ENCODE data around the gene GRXCR2. TPM values are rescaled to one million over a fixed set of nuclear protein-coding genes. Genes with fewer than 3 reads are reported as not detected.

GRXCR2 gene
- total and polyA plus RNA-seq, 10 donors: not detected

- WGBS, 5 donors: 84 to 92% (median 87%) methylated on average over 6 of the region's 6 CpGs
- Histone ChIP-seq H3K36me3 (no peaks in the 10 kb centered on the region), H3K4me3 (no peak overlapping the region), H3K27ac (no peak overlapping the region), H3K4me1 (no peaks in the 10 kb centered on the region), H3K27me3 (replicated peaks in 1 of 7) (no peaks in the 10 kb centered on the region), H3K9me3 (no peaks in the 10 kb centered on the region)
- intact Hi-C loops (cut with DNase I; ENCODE audit: low total_unique reads): no loop called here
- TF ChIP-seq POLR2A (IDR thresholded peaks at IDR 0.05) (no peak), CTCF (IDR thresholded peaks at IDR 0.05 in 8 of 11, conservative IDR thresholded peaks at IDR 0.05 in 3 of 11) (no peak), POLR2AphosphoS5 (IDR thresholded peaks at IDR 0.05) (no peak)
- no peak for DNase-seq
These were observed 25.0 kb downstream of the GRXCR2 start for GRCh38 chr5:145847499-145848497.

GRCh38 chr5:145846081-145846480, 26.7 kb downstream of the GRXCR2 start:
- no peak overlapping the region for H3K27ac ChIP-seq
- WGBS, 5 donors: 55 to 78% (median 67%) methylated on average over 3 of the region's 3 CpGs
- TF ChIP-seq POLR2AphosphoS5 (IDR thresholded peaks at IDR 0.05) (no peak), CTCF (IDR thresholded peaks at IDR 0.05 in 8 of 11, conservative IDR thresholded peaks at IDR 0.05 in 3 of 11) (no peak), POLR2A (IDR thresholded peaks at IDR 0.05) (no peak)
- no peak overlapping the region for H3K4me3 ChIP-seq
- no peaks in the 10 kb centered on the region for H3K27me3 ChIP-seq (replicated peaks in 1 of 7)
- intact Hi-C loops (cut with DNase I; ENCODE audit: low total_unique reads): no loop called here
- H3K4me1 ChIP-seq: no peaks in the 10 kb centered on the region
- H3K36me3 ChIP-seq: no peaks in the 10 kb centered on the region
- H3K9me3 ChIP-seq: no peaks in the 10 kb centered on the region
- DNase-seq: no peak

- intact Hi-C loops (cut with DNase I; ENCODE audit: low total_unique reads): no loop called here
- Histone ChIP-seq H3K36me3 (no peaks in the 10 kb centered on the region), H3K4me1 (peaks cover 0 to under 1% (median 0%) of the 10 kb centered on the region in 6 donors), H3K27ac (no peak overlapping the region), H3K9me3 (no peaks in the 10 kb centered on the region), H3K4me3 (no peak overlapping the region), H3K27me3 (replicated peaks in 1 of 7) (no peaks in the 10 kb centered on the region)
- no peak for DNase-seq
- no peak for TF ChIP-seq POLR2A (IDR thresholded peaks at IDR 0.05)
- no peak for TF ChIP-seq CTCF (IDR thresholded peaks at IDR 0.05 in 8 of 11, conservative IDR thresholded peaks at IDR 0.05 in 3 of 11)
- no peak for TF ChIP-seq POLR2AphosphoS5 (IDR thresholded peaks at IDR 0.05)
These were observed 31.5 kb downstream of the GRXCR2 start for GRCh38 chr5:145841299-145841698.

GRCh38 chr5:145840458-145841132, 32.2 kb downstream of the GRXCR2 start:
- 90 to 93% (median 91%) methylated on average over 3 of the region's 3 CpGs for WGBS, 5 donors
- H3K27me3 ChIP-seq (replicated peaks in 1 of 7): peaks cover 0 to under 1% (median 0%) of the 10 kb centered on the region in 7 donors

More at GRCh38 chr5:145840458-145841132, 32.2 kb downstream of the GRXCR2 start:
- TF ChIP-seq POLR2A (IDR thresholded peaks at IDR 0.05) (no peak), CTCF (IDR thresholded peaks at IDR 0.05 in 8 of 11, conservative IDR thresholded peaks at IDR 0.05 in 3 of 11) (no peak), POLR2AphosphoS5 (IDR thresholded peaks at IDR 0.05) (no peak)
- peaks cover 6 to 8% (median 6%) of the 10 kb centered on the region in 6 donors for H3K4me1 ChIP-seq
- no peak overlapping the region for H3K27ac ChIP-seq
- no peak overlapping the region for H3K4me3 ChIP-seq
- DNase-seq: no peak
- no peaks in the 10 kb centered on the region for H3K9me3 ChIP-seq
- no peaks in the 10 kb centered on the region for H3K36me3 ChIP-seq
- intact Hi-C loops (cut with DNase I; ENCODE audit: low total_unique reads): no loop called here

Data from spleen (tissue), 11 donors.